Measurements from ENCODE around the gene TTLL11.

Gene TTLL11

DNA sequence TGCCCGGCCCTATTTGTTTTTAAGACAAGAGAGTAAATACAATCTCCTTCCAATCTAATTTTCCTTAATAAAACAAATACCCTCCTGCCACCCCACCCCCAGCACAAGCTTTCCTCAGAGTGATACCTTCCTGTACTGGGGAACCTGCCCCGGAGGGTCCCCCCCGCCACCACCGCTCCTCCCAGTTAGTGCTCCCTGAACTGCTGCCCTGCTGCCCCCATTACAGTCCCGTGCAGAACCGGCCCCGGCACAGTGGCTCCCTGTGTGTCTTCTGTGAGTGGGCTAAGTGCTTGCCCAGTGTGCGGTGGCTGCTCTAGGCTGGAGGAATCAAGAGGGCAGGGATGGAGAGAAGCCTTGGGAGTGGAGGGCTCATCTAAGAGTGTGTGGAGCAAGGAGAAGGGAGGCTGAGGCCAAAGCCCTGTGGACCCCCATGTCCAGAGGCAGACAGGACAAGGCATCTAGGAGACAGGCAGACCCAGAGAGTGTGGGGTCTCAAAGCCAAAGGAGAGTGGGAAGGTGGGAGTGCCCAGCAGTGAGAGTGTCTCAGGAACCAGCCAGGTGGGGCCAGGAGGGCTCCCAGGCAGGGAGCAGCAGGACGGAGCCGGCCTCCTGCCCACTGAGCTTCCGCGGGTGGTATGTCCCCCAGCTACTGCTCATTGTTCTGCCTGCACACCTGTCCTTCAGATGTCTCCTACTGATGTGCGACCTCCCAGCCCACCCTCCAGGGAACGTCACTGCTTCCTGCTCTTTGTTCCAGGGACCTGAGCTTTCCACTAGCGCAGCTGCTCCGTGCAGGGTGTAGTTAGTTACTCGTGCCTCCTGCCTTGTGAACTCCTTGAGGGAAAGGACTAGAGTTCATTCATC is 312.7 kb downstream of the TTLL11 start:
- DNase-seq, result no peak

DNA sequence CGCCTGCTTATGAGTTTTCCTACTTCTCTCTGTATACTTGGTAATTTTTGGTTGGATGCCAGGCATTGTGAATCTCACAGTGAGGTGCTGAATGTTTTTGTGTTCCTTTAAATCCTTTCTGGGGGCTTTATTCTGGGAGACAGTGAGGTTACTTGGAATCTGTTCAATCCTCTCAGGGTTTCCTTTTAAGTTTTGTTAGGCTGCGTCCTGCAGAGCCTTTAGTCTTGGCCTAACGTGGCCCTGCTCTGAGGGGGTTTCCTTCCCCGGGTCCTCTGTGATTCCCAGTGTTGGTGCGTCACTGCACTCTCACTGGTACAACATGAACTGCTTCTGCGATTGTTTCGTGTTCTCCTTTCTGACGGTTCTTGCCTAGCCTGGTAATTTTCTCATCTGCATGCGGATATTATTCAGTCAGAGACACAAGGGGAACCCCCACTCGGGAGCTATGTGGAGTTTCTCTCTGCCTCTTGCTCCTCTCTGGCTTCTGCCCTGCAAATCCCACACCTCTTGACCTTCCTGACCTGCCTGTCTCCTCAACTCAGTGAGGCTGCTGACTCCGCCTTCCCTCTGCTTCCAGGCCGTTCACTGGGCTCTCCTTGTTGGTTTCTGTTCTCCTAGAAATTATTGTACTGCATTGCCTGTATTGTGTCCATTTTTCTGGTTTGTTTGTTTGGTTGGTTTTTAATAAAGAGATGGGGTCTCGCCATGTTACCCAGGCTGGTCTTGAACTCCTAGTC is 313.6 kb downstream of the TTLL11 start:
- no peak for DNase-seq

DNA sequence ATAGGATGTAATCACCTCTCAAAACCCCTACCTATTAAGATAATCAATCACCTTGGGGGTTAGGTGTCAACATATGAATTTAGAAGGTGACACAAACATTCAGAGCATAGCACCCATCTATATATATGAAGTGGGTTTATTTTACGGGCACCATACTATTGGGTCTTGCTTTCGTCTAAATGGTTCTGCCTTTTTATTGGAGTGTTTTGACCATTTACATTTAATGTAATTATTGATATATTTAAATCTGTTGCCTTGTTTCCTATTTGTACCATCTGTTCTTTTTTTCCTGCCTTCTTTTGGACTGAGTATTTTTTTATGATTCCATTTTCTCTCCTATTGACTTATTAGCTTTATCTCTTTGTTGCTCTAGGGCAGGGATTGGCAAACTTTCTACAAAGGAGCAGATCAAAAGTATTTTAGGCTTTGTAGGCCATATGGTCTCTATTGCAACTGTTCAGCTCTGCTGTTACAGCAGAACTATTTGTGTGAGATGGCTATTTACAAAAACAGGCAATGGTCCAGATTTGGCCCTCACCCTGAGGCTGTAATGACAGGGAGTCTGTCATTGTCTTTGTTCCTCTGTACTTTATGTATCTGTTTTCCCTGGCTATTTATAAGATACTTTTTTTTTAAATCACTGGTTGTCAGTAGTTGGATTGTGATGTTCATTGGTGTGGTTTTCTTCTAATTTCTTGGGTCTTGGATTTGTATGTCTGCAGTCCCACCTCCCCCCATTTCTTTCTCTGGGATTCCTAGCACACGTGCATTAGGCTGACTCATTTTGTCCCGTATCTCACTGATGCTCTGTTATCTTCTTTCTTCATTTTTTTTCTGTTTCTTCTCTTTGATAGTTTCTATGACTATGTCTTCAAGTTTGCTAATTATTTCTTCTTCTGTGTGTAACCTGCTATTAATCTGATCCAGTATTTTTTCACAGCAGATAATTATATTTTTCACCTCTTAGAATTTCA is 314.6 kb downstream of the TTLL11 start:
- DNase-seq, result no peak

DNA sequence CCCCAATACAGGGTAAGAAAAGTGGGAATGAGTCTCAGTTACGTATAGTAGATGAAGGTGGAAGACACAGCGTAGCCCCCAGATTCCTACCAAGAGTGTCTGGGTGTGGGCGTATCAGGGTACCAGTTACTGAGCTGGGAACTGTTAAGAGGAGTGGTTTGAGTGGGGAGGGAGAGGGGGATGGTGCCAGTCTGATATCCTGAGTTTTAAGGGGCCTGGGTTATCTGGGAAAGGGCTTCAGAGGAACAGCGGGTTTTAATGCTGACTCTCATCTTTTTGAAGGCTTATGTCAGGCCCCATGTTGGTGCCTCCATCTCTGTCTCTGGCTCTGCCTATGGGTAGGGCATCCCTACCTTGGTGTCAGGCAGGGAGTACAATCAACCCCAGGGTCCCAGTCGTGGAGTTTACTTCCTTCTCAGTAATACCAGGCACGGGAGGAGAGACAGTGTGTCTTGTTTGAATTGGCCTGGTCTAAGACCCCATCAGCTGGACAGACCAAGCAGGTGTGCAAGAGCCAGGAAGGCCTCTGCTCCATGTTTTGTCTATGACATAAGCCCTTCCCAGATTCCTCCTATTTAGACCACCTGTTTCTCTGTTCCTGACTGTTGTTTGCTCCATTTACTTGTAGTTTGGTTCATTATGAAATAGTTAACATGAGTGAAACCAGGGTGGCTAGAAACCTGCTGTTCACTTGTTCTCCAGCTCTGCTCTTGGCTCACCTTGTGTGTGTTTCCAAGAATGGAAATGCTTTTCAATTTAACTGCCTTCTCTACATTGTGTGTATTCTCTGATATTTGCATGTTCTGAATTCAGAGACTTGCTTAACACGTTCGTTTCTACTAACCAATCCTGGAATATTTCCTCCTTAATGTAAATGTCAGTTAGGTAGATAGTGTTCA is 316.1 kb downstream of the TTLL11 start:
- DNase-seq, result no peak

DNA sequence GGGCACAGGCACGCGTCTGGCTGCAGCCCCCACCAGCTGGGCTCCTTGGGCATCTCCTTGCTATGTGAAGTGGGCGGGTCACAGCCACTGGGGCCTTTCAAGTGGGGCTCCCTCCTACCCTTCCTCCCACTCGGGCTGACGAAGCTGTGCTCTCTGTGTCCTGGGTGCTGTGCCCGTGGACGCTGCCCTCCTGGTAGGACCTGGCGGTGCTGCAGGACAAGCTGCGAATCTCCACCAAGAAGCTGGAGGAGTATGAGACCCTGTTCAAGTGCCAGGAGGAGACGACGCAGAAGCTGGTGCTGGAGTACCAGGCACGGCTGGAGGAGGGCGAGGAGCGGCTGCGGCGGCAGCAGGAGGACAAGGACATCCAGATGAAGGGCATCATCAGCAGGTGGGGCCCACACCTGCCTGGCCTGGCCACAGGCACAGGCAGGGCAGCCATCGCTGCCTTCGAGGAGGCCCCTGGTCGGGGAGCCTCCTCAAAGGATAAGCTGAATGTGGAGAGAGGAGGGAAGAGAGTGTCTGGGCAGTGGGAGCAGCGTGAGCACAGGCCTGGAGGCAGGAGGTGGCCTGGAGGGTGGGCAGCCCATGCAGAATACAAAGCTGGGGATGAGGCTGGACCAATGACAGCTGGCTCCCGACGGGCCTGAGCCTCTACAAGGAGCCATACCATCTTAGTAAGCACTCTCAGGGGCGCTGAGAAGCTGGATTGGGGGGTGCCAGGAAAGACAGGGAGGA is 316.9 kb downstream of the TTLL11 start:
- no peak for DNase-seq

- no peak for DNase-seq
Measured at GRCh38 chr9:121774715-121775613, 318.1 kb downstream of the TTLL11 start.

GRCh38 chr9:121773954-121774714 is 319.0 kb downstream of the TTLL11 start:
- DNase-seq, result no peak

GRCh38 chr9:121773286-121773953 is 319.7 kb downstream of the TTLL11 start:
- DNase-seq, result no peak

GRCh38 chr9:121772600-121773285 is 320.4 kb downstream of the TTLL11 start:
- DNase-seq, result no peak

Measured in activated CD4-positive, alpha-beta T cell treated with anti-CD3 and anti-CD28 coated beads, Interleukin-2, Interleukin-6, amounts not matched to agents 100 ng/mL and 50 ng/mL, durations not matched to agents 16 hours and 8 hours (primary cell).